Esophagus (tissue), 2 donors: ENCODE results near the gene CSF2RB. TPM values are rescaled to one million over a fixed set of nuclear protein-coding genes. Genes with fewer than 3 reads are reported as not detected.
A peak's percentile ranks its signal among the peaks of the same experiment; 100 is the strongest.

Source experiments
- H3K27ac ChIP-seq, 2 donors: one replicate each; pipeline ENCODE4 v1.5.1; 2013; ENCODE audit warnings: low read depth in 2 of 2, mild to moderate bottlenecking in 2 of 2, inconsistent platforms in 1 of 2, low read length in 1 of 2, moderate library complexity in 1 of 2
- H3K27me3 ChIP-seq, 2 donors: one replicate each; pipeline ENCODE4 v1.6.1; 2013; ENCODE audit warnings: low read length in 2 of 2, control low read depth in 1 of 2, mild to moderate bottlenecking in 1 of 2; ENCODE audit not compliant: insufficient read depth in 2 of 2, control insufficient read depth in 1 of 2
- H3K36me3 ChIP-seq, 2 donors: one replicate each; pipeline ENCODE4 v1.6.1; 2013; ENCODE audit warnings: low read length in 1 of 2; ENCODE audit not compliant: control insufficient read depth in 2 of 2, insufficient read depth in 2 of 2
- H3K4me1 ChIP-seq, 2 donors: one replicate each; pipeline ENCODE4 v1.6.1; 2013; ENCODE audit warnings: low read length in 1 of 2; ENCODE audit not compliant: control insufficient read depth in 2 of 2, insufficient read depth in 2 of 2
- H3K4me3 ChIP-seq, 2 donors: one replicate each; pipeline ENCODE4 v1.5.1; 2013; ENCODE audit warnings: low read length in 2 of 2, mild to moderate bottlenecking in 2 of 2, low read depth in 1 of 2, moderate library complexity in 1 of 2
- H3K9me3 ChIP-seq, 2 donors: one replicate each; pipeline ENCODE4 v1.6.1; 2013; ENCODE audit warnings: mild to moderate bottlenecking in 2 of 2, low read depth in 1 of 2, low read length in 1 of 2, moderate library complexity in 1 of 2; ENCODE audit not compliant: control insufficient read depth in 2 of 2, insufficient read depth in 1 of 2
- WGBS, 2 donors: extraction: QIAGEN DNeasy Blood & Tissue Kit; methylation state at CpG; one replicate each; pipeline ENCODE4 v1.1.7; 2013; 5-methylcytosine and 5-hydroxymethylcytosine counted together
- polyA plus RNA-seq, 2 donors: library from polyadenylated mRNA; stranded (reverse); fragments of 200-250 nt; gene quantifications; one replicate each; pipeline ENCODE4 v1.2.3, GENCODE V29; 2013
- donor health status: healthy with polysubstance abuse.
- donor health status: Bipolar disorder and iron deficiency.

CSF2RB gene
- polyA plus RNA-seq, 2 donors = 0.75 to 1.5 TPM

- H3K4me3 ChIP-seq = peak overlapping the region in 1 of 2 donors; percentile 30
- no peak overlapping the region for H3K27ac ChIP-seq
- no peaks in the 10 kb centered on the region for H3K4me1 ChIP-seq
- no peaks in the 10 kb centered on the region for H3K36me3 ChIP-seq
- 69 to 89% methylated on average over 1 of the region's 1 CpG for WGBS, 2 donors
- peaks cover 0 to 2% of the 10 kb centered on the region in 2 donors for H3K9me3 ChIP-seq
- no peaks in the 10 kb centered on the region for H3K27me3 ChIP-seq
These were observed 943 bp downstream of the CSF2RB start for GRCh38 chr22:36914390-36914752.

GRCh38 chr22:36916034-36916433 lies 2.6 kb downstream of the CSF2RB start:
- Histone ChIP-seq H3K4me1 (peaks cover 0 to 2% of the 10 kb centered on the region in 2 donors), H3K4me3 (no peak overlapping the region), H3K27me3 (no peaks in the 10 kb centered on the region), H3K9me3 (peaks cover 0 to 2% of the 10 kb centered on the region in 2 donors), H3K36me3 (no peaks in the 10 kb centered on the region), H3K27ac (no peak overlapping the region)

DNA sequence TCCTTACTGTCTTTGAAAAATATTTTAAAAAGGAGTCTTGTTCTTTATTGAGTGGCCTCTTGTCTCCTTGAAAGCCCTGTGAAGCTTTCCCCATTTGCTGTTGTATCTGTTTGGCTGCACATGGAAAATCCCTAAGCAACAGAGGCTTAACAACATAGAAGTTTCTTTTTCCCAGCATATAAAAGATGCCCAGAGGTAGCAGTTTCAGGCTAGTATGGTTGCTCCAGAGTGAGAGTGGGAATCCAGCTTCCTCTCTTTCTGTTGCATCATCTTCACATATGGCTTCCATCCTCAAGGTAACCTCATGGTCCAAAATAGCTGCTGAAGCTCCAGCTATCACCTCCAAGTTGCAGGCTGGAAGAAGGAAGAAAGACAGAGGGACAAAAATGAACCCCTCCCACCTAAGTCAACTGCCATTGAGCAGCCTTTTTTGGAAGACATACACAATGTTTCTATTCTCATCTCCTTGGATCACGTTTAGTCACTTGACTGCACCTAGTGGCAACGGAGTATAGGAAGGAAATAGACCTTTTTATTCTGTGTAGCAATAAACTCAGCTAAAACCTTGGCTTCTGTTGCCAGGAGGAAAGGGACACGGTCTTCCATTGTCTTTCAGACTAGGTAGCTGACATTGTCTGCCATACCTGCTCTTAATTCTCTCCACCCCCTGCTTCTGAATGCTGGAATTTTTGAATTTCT lies 5.3 kb downstream of the CSF2RB start:
- H3K4me1 ChIP-seq = peaks cover 2 to 19% of the 10 kb centered on the region in 2 donors
- no peak overlapping the region for H3K4me3 ChIP-seq
- WGBS, 2 donors = 68 to 88% methylated on average over 3 of the region's 3 CpGs
- no peaks in the 10 kb centered on the region for H3K27me3 ChIP-seq
- no peak overlapping the region for H3K27ac ChIP-seq
- H3K9me3 ChIP-seq = no peaks in the 10 kb centered on the region
- H3K36me3 ChIP-seq = no peaks in the 10 kb centered on the region

DNA sequence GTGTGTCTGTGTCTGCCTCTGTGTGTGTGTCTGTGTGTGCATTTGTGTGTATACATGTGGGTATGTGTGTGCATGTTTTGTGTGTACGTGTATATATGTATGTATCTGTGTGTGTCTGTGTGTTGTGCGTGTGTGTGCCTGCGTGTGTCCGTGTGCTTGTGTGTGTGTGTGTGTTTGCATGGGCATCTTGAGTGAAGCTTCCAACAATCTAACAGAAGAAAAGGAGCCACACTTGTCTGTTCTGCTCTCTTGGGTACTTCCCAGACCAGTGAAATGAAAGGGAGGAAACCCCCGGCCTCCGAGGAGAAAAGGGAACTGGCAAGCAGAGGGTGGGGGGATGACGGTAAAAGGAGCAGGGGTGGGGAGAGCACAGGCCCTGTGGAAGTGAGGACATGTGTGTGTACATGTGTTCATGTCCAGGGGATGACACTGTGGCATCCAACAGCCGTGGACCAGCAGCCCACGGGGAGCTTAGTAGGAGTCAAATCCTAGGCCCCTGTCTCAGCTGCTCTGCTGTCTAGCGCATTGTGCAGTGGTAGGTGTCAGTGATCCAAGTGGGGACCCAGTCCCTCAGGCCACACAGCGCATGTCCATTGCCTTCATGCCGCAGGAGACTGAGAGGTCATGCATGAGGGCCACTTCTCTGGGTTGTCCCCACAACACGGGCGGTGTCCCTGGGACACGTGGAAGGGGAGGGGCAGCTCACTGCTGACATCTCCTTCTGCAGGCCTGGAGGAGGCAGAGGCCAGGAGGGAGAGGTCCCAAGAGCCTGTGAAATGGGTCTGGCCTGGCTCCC lies 8.1 kb downstream of the CSF2RB start:
- Histone ChIP-seq H3K27ac (no peak overlapping the region), H3K27me3 (no peaks in the 10 kb centered on the region), H3K4me1 (peaks cover 2 to 19% of the 10 kb centered on the region in 2 donors), H3K36me3 (no peaks in the 10 kb centered on the region), H3K9me3 (no peaks in the 10 kb centered on the region), H3K4me3 (no peak overlapping the region)
- WGBS, 2 donors = 51 to 56% methylated on average over 15 of the region's 15 CpGs

- Histone ChIP-seq H3K4me3 (no peak overlapping the region), H3K9me3 (no peaks in the 10 kb centered on the region), H3K27ac (no peak overlapping the region), H3K27me3 (no peaks in the 10 kb centered on the region), H3K36me3 (no peaks in the 10 kb centered on the region), H3K4me1 (peaks cover 2 to 19% of the 10 kb centered on the region in 2 donors)
- 42 to 44% methylated on average over 5 to 10 of the region's 10 CpGs for WGBS, 2 donors
These were observed 8.7 kb downstream of the CSF2RB start for GRCh38 chr22:36922105-36922608.

- H3K4me3 ChIP-seq = no peak overlapping the region
- H3K9me3 ChIP-seq = no peaks in the 10 kb centered on the region
- H3K4me1 ChIP-seq = peaks cover 2 to 19% of the 10 kb centered on the region in 2 donors
- WGBS, 2 donors = 76 to 83% methylated on average over 7 of the region's 7 CpGs
- peaks cover 0 to 2% of the 10 kb centered on the region in 2 donors for H3K36me3 ChIP-seq
- no peak overlapping the region for H3K27ac ChIP-seq
- no peaks in the 10 kb centered on the region for H3K27me3 ChIP-seq
These were observed 9.3 kb downstream of the CSF2RB start for GRCh38 chr22:36922711-36923110.

DNA sequence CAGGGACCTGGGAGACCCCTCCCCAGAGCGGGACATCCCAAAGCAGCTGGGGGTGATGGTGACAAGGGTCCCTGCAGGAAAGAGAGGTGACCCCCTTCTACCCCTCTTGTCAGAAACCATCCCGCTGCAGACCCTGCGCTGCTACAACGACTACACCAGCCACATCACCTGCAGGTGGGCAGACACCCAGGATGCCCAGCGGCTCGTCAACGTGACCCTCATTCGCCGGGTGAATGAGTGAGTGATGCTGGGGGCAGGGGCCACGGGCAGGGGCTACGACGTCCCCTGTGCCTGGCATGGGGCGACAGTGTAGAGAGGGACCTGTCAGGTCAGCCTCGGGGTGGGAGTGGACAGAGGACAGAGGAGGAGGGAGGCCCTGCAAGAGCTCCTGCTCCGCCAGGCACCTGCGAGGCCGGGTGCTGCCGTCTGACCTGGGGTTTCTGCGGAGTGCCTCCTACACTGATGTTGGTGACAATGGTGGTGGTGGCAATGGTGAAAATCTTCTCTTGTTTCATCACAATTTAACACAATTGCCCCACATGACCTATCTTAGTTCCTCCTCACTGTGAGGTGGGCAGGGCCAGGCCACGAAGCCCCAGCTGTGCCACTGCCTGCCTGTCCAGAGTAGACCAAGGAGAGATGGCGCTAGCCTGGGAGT lies 9.8 kb downstream of the CSF2RB start:
- H3K4me1 ChIP-seq = peaks cover 2 to 19% of the 10 kb centered on the region in 2 donors
- no peak overlapping the region for H3K4me3 ChIP-seq
- H3K27ac ChIP-seq = no peak overlapping the region
- H3K9me3 ChIP-seq = no peaks in the 10 kb centered on the region
- H3K27me3 ChIP-seq = no peaks in the 10 kb centered on the region
- peaks cover 0 to 2% of the 10 kb centered on the region in 2 donors for H3K36me3 ChIP-seq
- 84 to 89% methylated on average over 16 to 21 of the region's 21 CpGs for WGBS, 2 donors

DNA sequence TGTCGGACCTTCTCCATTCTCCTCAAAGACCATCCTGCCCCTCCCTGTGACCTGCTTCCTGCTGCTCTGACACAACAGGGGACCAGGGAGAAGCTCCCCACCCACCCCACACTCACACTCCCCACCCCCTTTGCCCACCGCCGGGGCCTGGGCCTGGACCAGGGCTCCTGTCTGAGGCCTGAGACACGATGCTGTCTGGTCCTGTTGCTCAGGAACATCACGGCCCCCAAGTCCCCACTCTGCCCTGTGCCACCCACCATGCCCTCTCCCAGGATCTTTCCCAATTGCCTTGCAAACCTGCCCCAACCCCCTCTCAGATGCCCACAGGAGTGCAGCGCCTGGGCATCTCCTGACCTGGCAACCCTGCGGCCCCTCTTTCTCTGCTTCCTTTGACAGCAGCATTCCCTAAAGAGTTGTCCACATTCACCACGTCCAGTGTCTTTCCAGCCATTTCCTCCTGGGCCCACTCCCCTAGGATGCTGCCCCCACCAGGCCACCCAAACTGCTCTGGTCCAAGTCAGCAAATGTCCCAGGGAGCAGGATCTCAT lies 10.8 kb downstream of the CSF2RB start:
- no peaks in the 10 kb centered on the region for H3K27me3 ChIP-seq
- H3K9me3 ChIP-seq = no peaks in the 10 kb centered on the region
- no peak overlapping the region for H3K27ac ChIP-seq
- H3K4me3 ChIP-seq = no peak overlapping the region
- peaks cover 2 to 19% of the 10 kb centered on the region in 2 donors for H3K4me1 ChIP-seq
- H3K36me3 ChIP-seq = peaks cover 0 to 2% of the 10 kb centered on the region in 2 donors
- 74 to 83% methylated on average over 8 of the region's 8 CpGs for WGBS, 2 donors
